OCI-M2 (cell line): ENCODE data around the gene ALPK3.

Source experiments
- DNase-seq: peaks from one replicate; lab custom pipeline; 2025; ENCODE audit not compliant: unreplicated experiment; lab: John Stamatoyannopoulos, UW

ALPK3 gene, protein sequence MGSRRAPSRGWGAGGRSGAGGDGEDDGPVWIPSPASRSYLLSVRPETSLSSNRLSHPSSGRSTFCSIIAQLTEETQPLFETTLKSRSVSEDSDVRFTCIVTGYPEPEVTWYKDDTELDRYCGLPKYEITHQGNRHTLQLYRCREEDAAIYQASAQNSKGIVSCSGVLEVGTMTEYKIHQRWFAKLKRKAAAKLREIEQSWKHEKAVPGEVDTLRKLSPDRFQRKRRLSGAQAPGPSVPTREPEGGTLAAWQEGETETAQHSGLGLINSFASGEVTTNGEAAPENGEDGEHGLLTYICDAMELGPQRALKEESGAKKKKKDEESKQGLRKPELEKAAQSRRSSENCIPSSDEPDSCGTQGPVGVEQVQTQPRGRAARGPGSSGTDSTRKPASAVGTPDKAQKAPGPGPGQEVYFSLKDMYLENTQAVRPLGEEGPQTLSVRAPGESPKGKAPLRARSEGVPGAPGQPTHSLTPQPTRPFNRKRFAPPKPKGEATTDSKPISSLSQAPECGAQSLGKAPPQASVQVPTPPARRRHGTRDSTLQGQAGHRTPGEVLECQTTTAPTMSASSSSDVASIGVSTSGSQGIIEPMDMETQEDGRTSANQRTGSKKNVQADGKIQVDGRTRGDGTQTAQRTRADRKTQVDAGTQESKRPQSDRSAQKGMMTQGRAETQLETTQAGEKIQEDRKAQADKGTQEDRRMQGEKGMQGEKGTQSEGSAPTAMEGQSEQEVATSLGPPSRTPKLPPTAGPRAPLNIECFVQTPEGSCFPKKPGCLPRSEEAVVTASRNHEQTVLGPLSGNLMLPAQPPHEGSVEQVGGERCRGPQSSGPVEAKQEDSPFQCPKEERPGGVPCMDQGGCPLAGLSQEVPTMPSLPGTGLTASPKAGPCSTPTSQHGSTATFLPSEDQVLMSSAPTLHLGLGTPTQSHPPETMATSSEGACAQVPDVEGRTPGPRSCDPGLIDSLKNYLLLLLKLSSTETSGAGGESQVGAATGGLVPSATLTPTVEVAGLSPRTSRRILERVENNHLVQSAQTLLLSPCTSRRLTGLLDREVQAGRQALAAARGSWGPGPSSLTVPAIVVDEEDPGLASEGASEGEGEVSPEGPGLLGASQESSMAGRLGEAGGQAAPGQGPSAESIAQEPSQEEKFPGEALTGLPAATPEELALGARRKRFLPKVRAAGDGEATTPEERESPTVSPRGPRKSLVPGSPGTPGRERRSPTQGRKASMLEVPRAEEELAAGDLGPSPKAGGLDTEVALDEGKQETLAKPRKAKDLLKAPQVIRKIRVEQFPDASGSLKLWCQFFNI (N-terminal part only)

DNA sequence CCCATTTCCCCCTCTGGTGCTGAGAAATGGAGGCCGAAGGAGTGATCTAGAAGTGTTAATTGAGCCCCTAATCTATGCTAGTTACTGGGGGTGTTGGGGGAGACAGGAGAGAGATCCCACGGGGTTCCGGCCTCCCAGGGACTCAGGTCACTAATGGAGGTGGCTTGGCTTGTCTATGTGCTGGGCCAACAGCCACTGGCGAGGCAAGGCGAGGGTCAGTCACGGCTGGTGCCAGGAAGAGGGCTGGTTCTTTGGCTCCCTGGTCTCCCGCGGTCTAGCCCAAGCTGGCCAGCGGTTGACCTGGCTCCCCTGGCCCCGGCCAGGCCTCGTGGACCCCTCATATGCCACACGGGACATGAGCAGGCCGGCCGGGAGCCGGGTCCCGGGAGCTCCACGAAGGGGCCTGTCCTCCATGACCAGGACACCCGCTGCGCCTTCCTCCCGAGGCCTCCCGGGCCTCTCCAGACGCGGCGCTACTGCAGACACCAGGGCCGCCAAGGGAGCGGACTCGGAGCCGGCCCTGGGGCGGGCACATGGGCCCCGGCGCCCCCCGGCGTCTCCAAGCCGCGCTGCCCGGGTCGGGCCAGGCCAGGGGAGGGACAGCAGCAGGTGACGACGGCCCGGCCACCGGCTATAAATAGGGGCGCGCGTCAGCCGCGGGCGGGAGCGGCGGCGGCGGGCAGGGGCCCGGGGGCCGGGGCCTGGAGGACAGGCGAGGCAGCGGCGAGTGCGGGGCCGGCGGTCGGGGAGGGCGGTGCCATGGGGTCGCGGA, at the start of gene ALPK3:
TSS of gene ALPK3 (plus strand) at position 663 of the 772 bp plus-strand sequence. CDS start at position 760, 97 bp downstream.
- DNase-seq = no peak

DNA sequence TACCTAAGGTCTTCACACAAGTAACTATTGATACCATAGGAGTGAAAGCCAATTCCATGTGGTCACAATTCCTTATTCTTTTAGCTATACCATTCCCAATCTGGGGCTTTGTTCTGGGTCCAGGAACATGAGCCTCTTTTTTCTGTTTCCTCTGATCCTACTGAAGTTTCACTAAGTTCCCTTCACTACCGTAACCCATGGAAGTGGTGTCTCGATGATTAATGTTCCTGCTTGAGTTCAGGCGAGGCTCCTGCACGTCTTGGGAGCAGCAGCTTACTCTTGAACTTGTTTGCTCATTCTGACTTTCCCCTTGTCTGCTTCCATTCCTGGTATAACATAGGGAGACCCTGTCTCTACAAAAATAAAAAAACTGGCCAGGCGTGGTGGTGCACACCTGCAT, 45.1 kb upstream of the ALPK3 start:
- DNase-seq = no peak

DNA sequence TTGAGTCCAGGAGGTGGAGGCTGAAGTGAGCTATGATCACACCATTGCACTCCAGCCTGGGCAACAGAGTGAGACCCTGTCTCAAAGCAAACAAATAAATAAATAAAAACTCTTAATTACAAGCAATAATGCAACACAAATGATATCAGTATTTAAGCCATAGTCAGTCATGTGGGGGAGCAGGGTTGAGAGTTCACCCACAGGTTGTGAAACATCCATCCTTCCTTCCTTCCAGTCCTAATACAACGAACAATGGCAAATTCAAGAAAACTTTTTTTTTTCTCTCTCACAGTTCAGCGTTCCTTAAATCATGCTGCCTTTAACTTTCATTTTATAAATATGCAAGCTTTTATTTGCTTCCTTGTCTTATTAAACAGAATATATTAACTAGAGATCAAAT, 44.7 kb upstream of the ALPK3 start:
- no peak for DNase-seq

DNA sequence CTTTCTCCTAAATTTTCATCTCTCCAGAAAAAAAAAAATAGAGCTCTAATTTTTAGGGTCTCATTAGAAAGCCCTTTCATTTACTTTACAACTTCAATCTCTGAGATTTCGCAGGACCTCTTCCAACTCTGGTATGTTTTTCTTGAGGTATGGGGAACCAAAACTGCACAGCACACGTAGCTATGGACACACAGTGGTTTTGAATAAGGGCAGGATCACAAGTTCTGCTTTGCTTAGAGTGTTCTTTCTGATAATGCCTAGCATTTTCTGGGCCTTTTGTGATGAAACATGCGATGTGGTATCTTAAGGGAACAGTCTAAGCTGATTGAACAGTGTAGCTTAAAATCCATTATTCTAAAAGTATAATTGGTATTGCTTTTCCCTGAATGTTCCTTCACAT, 43.4 kb upstream of the ALPK3 start:
- DNase-seq = no peak

DNA sequence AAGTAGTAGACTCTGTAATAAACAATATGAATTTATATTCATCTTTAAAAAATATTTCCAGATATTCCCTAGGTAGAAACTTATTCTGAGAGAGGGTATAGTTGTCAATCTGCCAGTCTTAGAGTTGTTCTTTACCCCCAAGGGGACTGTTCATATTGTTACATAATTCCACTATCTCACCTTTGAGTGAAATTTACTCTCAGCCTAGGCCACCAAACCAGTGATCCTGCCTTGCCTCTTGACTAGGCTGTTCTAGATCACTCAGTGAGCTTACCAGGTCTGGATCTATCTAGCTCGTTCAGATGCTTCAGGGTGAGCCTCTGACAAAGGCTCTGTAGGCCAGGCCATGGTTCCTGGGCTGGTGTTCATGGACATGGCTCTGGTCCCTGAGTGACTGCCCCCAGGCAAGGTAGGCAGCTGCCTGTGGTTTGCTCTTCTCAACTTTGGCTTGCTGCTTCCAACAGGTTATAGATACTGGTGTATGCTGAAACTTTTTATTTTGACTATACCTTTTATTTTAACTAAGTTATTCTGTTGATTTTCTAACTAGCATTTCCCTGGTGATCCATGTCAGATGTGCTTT, 41.2 kb upstream of the ALPK3 start:
- DNase-seq = no peak

DNA sequence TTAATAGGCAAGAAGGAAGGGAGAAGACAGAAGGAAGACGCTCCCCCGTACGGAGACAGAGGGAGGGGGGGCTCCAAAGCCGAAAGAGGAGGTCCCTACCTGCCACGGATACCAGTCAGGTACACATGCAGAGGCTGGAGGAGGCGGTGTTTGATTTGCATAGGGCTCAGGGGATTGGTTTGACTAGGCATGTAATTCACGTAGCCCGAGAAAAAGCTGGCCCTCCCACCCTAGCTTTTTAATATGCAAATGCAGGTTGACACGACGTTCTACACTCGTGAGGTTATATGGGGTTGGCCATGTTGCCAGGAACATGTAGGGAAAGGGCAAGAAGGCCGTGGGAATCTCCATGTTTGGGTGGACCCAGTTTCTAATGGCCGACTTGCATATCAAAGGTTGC, 39.0 kb upstream of the ALPK3 start:
- DNase-seq = no peak

DNA sequence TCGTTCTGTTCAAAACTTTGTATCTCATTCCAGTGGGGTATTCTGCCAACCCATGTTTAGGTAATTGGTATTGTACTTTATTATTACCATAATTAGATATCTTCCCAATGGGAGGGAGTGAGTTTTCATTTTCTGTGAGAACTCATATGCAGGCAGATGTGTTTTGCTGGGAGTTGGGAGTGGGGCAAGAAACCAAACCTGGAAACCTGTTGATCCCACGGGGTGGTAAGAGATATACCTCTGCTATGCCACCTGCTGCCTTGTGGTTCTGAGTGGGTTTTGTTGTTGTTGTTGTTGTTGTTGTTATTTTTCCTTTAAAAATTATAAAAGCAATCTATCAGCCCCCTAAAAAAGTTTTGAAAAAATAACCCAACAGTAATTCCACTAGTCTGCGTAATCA, 36.7 kb upstream of the ALPK3 start:
- no peak for DNase-seq

DNA sequence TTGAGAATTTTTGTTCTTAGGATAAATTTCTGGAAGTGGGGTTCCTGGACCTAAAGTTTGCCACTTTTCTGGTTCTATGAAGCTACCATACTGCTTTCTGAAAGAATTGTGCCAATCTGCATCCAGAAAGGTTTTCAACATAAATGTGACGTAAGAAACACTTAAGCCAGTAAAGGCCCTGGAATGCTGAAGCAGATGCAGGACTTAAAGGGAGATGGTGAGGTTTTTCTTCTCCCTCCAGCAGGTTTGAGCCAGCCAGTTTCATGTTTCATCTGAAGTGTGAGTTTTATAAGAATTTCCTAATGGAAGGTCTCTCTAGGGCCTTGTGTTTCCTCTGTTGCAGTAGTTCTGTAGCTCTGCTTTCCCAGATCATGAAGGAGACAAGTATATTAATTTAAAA, 35.7 kb upstream of the ALPK3 start:
- no peak for DNase-seq

DNA sequence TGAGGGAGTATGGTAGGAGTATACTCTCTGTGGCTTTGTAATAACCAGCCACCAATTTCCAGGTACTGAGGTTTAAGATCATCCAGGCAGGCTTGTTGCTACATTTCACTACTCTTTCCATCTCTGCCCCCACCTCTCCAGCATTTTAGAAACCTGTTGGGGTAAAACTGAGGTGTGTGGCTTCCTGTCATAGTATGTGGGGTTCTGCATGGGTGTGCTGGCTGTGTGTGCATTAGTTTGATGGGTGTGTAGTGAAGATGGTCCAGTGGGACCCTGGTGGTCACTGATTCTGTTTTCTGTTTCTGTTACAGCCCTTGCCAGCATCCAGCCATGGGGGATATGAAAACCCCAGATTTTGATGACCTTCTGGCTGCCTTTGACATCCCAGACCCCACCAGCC, 34.8 kb upstream of the ALPK3 start:
- DNase-seq = no peak

DNA sequence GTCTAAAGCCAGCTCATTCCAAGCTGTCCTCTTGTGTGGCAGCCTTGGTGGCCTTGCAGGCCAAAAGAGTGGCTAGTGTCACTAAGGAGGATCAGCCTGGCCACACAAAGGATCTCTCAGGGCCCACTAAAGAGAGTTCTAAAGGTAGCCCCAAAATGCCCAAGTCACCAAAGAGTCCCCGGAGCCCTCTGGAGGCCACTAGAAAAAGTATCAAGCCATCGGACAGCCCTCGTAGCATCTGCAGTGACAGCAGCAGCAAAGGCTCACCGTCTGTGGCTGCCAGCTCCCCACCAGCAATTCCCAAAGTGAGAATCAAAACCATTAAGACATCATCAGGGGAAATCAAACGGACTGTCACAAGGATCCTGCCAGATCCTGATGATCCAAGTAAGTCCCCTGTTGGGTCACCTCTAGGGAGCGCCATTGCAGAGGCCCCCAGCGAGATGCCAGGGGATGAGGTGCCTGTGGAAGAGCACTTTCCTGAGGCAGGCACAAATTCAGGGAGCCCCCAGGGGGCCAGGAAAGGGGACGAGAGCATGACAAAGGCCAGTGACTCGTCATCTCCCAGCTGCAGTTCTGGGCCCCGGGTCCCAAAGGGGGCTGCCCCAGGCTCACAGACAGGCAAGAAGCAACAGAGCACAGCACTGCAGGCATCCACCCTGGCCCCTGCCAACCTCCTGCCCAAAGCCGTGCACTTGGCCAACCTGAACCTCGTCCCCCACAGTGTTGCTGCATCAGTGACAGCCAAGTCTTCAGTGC, 33.5 kb upstream of the ALPK3 start:
- DNase-seq = no peak

DNA sequence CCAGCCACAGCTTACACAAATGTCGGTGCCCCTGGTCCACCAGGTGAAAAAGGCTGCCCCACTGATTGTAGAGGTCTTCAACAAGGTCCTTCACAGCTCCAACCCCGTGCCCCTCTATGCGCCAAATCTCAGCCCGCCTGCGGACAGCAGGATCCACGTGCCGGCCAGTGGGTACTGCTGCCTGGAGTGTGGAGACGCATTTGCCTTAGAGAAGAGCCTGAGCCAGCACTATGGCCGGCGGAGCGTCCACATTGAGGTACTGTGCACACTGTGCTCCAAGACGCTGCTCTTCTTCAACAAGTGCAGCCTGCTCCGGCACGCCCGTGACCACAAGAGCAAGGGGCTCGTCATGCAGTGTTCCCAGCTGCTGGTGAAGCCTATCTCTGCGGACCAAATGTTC, 32.9 kb upstream of the ALPK3 start:
- DNase-seq = no peak

DNA sequence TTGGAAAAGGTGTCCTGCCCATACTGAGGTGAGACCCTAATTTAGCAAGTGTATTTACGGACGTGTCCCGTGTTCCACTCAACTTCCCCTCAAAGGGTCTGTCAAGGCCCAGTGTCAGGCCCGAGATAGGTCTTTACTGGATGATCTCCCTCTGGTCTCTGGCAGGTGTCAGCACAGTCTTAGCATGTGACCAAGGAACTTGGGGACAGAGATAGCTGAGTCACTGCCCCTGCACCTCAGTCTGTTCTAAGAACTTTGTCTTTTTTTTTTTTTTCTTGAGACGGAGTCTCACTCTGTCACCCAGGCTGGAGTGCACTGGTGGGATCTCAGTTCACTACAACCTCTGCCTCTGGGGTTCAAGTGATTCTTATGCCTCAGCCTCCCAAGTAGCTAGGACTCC, 32.1 kb upstream of the ALPK3 start:
- no peak for DNase-seq

DNA sequence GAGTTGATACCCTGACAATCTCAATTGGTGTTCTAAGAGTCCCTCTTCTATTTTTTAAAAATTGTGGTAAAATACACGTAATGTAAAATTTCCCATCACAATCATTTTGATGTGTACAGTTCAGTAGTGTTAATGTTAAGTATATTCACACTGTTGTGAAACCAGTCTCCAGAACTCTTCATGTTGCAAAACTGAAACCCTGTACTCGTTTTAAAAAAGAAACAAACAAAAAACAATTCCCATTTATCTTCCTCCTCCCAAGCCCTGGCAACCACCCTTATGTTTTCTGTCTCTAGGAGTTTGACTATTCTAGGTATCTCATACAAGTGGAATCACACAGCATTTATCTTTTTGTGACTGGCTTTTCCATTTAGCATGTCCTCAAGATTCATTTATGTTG, 28.7 kb upstream of the ALPK3 start:
- no peak for DNase-seq

DNA sequence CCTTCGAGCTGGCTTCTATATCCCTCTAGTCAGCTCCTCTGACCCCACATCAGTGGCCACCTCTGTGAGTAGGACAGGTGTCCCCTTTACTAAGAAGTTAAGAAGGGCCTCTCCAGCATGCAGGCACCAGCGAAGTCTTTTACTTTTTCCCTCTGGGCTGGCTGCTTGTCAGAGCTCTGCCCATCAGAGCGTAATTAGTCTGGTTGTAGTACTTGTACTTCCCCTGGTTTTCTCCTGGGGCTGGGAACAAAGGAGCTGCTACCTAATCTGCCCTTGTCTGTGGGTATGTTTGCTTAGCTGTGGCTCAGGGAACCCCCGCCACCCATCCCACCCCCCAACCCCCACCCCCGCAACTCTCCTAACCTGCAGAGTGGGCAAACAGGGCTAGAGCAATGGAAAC, 27.4 kb upstream of the ALPK3 start:
- no peak for DNase-seq

DNA sequence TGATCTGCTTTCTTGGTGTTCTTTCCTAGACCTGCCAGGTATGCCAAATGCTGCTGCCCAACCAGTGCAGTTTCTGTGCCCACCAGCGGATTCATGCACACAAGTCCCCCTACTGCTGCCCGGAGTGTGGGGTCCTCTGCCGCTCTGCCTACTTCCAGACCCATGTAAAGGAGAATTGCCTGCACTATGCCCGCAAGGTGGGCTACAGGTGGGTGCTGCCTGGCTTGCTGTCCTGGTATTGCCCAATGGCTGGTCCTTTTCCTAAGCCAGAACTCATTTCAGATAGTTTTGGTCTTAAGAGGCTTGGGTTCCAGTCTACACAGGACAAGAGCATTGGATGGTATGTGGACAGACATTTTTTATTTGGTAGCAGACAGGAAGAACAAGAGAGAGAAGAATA, 26.5 kb upstream of the ALPK3 start:
- no peak for DNase-seq

DNA sequence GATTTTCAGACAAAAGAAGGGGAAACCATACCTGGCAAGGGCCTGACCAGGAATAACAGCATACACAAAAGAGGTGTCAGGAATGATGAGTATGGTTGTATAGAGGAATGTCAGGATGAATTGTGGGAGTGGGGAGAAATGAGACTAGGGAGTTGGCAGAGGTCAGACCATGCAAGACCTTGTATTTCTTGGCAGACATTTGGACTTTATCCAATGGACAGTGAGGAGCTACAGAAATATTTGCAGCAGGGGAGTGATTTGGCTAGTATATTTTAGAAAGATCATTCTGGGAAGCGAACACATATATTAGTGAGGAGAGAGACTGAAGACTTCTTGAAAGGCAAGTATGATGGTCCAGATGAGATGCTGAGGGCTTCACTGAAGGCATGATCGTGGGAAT, 25.4 kb upstream of the ALPK3 start:
- no peak for DNase-seq

DNA sequence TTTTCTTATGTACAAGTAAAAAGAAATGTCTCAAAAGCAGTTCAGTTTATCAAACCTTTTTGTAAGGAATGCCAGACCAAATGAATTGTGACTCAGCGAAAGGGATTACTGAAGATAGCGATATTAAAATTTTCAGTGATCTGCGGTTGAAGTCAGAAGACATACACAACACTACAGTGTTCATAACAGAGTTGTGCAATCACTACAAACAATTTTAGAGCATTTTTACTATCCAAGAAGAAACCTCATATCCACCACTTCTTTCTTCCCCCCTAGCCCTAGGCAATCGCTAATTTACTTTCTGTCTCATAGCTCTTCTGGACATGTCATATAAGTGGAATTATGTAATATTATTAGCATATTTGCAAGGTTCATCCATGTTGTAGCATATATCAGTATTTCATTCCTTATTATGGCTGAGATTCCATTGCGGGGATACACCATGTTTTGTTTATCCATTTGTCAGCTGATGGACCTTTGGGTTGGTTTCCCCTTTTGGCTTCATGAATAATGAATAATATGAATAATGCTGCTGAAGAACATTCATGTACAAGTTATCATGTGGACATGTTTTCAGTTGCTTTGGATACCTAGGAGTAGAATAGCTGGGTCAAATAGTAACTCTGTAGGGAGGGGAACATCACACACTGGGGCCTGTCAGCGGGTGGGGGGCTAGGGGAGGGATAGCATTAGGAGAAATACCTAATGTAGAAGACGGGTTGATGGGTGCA, 23.6 kb upstream of the ALPK3 start:
- DNase-seq = no peak

DNA sequence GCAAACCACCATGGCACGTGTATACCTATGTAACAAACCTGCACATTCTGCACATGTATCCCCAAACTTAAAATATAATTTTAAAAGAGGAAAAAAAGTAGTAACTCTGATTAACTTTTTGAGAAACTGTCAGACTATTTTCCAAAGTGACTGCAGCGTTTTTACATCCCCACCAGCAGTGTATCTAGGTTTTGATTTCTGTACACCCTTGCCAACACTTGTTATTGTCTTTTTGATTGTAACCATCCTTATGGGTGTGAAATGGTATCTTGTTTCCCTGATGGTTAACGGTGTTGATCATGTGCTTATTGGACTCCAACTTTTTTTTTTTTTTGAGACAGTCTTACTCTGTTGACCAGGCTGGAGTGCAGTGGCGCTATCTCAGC, 23.0 kb upstream of the ALPK3 start:
- DNase-seq = no peak

DNA sequence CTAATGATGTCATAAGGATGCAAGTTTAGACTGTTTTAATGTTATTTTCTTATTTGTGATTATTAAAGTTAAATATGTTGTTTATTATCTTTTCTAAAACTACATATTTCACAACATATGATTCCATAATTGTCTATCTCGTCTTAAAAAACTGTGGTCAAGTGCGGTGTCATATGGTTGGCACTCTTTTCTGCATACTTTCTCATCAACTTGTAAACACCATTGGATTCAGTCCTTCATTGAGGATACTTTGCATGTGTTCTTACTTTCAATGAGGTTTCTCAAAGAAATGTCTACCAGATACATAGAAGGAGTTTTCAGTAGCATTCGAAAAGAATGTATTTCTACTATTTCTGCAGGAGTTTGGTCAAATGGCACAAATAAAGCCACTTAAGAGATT, 22.0 kb upstream of the ALPK3 start:
- DNase-seq = no peak
